SK-N-SH (cell line): Measurements from ENCODE around the gene DPP4. TPM values are rescaled to one million over a fixed set of nuclear protein-coding genes. Genes with fewer than 3 reads are reported as not detected.

Experiments used
- CTCF ChIA-PET: fragments of 300-600, 350-600 bp; formaldehyde crosslinking; extraction: SDS; loops from one replicate; lab custom pipeline; 2021; lab: Yijun Ruan, JAX
- POLR2A ChIA-PET: fragments of 350-600 bp; sonication (Branson Sonifier 250); formaldehyde crosslinking; extraction: SDS; loops from one replicate; lab custom pipeline; 2020; ENCODE audit warnings: antibody characterized with exemption, inconsistent platforms; lab: Yijun Ruan, JAX
- DNase-seq: peaks from one replicate; pipeline ENCODE4 v3.0.0; 2012
- H2AFZ ChIP-seq: fragments of 200-600 bp; sonication (generic); 2 replicates; pipeline ENCODE4 v1.8.1; 2016; ENCODE audit warnings: antibody characterized with exemption, mild to moderate bottlenecking, low read depth
- H3F3A ChIP-seq: fragments of 200-600 bp; sonication (generic); replicated peaks from 2 replicates; pipeline ENCODE3; 2016; ENCODE audit warnings: antibody characterized with exemption, mild to moderate bottlenecking; ENCODE audit not compliant: insufficient read depth
- H3K27ac ChIP-seq, 2 experiments: fragments of 200-500 bp in 1 of 2; fragments of 200-600 bp in 1 of 2; sonication (Bioruptor generic) in 1 of 2; sonication (generic), shearing (Covaris generic) in 1 of 2; 2 replicates each; pipeline versions ENCODE4 v1.5.1 to v1.6.1; 2014 to 2016; ENCODE audit warnings: low read depth in 2 of 2, inconsistent platforms in 1 of 2, low read length in 1 of 2, mild to moderate bottlenecking in 1 of 2, mixed read lengths in 1 of 2
- H3K27me3 ChIP-seq: fragments of 200-600 bp; sonication (generic), shearing (Covaris generic); 2 replicates; pipeline ENCODE4 v1.6.1; 2016; ENCODE audit warnings: mixed run types; ENCODE audit not compliant: insufficient read depth
- H3K36me3 ChIP-seq, 2 experiments: fragments of 200-500 bp in 1 of 2; fragments of 200-600 bp in 1 of 2; sonication (Bioruptor generic) in 1 of 2; sonication (generic) in 1 of 2; replicated peaks in 1 of 2; 2 replicates each; pipeline versions ENCODE3 to v1.5.1; 2014 to 2016; ENCODE audit warnings: low read length in 1 of 2, mild to moderate bottlenecking in 1 of 2; ENCODE audit not compliant: insufficient read depth in 2 of 2, control insufficient read depth in 1 of 2
- H3K4me1 ChIP-seq, 2 experiments: fragments of 200-500 bp in 1 of 2; fragments of 200-600 bp in 1 of 2; sonication (Bioruptor generic) in 1 of 2; sonication (generic), shearing (Covaris generic) in 1 of 2; 2 replicates each; pipeline versions ENCODE4 v1.5.1 to v1.6.1; 2014 to 2016; ENCODE audit warnings: low read depth in 1 of 2, low read length in 1 of 2, mixed run types in 1 of 2; ENCODE audit not compliant: insufficient read depth in 2 of 2, control insufficient read depth in 1 of 2
- H3K4me2 ChIP-seq: fragments of 200-600 bp; sonication (generic), shearing (Covaris generic); 2 replicates; pipeline ENCODE4 v1.6.1; 2017; ENCODE audit warnings: mixed run types
- H3K4me3 ChIP-seq, 2 experiments: fragments of 200-500 bp in 1 of 2; fragments of 200-600 bp in 1 of 2; sonication (Bioruptor generic) in 1 of 2; sonication (generic), shearing (Covaris generic) in 1 of 2; 2 replicates each; pipeline versions ENCODE4 v1.5.1 to v1.8.1; 2014 to 2016; ENCODE audit warnings: low read depth in 2 of 2, inconsistent platforms in 1 of 2, low read length in 1 of 2, mild to moderate bottlenecking in 1 of 2, mixed read lengths in 1 of 2, moderate library complexity in 1 of 2
- H3K79me2 ChIP-seq: fragments of 200-600 bp; sonication (generic); 2 replicates; pipeline ENCODE4 v1.8.1; 2017; ENCODE audit warnings: mild to moderate bottlenecking; ENCODE audit not compliant: insufficient read depth
- H3K9ac ChIP-seq: fragments of 200-600 bp; sonication (generic); 2 replicates; pipeline ENCODE4 v1.6.1; 2017; ENCODE audit warnings: mixed run types
- H3K9me2 ChIP-seq: fragments of 200-600 bp; sonication (generic); 2 replicates; pipeline ENCODE4 v1.6.1; 2017; ENCODE audit warnings: mixed run types
- H3K9me3 ChIP-seq: fragments of 200-600 bp; sonication (generic); 2 replicates; pipeline ENCODE4 v1.6.1; 2017; ENCODE audit warnings: mixed run types, mild to moderate bottlenecking, moderate library complexity
- H4K20me1 ChIP-seq: fragments of 200-600 bp; sonication (generic); 2 replicates; pipeline ENCODE4 v1.6.1; 2017; ENCODE audit warnings: mild to moderate bottlenecking, mixed run types; ENCODE audit not compliant: insufficient read depth
- CHD2 ChIP-seq: fragments of 150-350 bp; IDR thresholded peaks from 2 replicates; pipeline ENCODE4 v1.6.1; 2018; ENCODE audit warnings: low read length; ENCODE audit not compliant: partially characterized antibody
- ELF1 ChIP-seq: IDR thresholded peaks from 2 replicates; pipeline ENCODE4 v1.4.0; 2012
- EZH2phosphoT487 ChIP-seq: fragments of 200-600 bp; sonication (generic); IDR thresholded peaks from 2 replicates; pipeline ENCODE4 v1.6.1; 2017; ENCODE audit warnings: low read depth, mixed run types, mild to moderate bottlenecking, antibody characterized with exemption, moderate library complexity, borderline replicate concordance
- FOXJ3 ChIP-seq: sonication (generic); formaldehyde crosslinking; IDR thresholded peaks from 2 replicates; pipeline ENCODE4 v1.5.1; 2020; ENCODE audit warnings: mild to moderate bottlenecking, missing genetic modification reagents
- GABPA ChIP-seq: IDR thresholded peaks from 2 replicates; pipeline ENCODE4 v1.4.0; 2012; ENCODE audit warnings: low read depth, mild to moderate bottlenecking
- JUND ChIP-seq: IDR thresholded peaks from 2 replicates; pipeline ENCODE4 v1.4.0; 2012
- MEF2A ChIP-seq: IDR thresholded peaks from 2 replicates; pipeline ENCODE4 v1.4.0; 2012; ENCODE audit warnings: low read depth, borderline replicate concordance
- MXI1 ChIP-seq: IDR thresholded peaks from 2 replicates; pipeline ENCODE4 v1.6.1; 2012; ENCODE audit warnings: mild to moderate bottlenecking, low read depth, low read length, improper control_type of control experiment
- NFIC ChIP-seq: IDR thresholded peaks from 2 replicates; pipeline ENCODE4 v1.4.0; 2012; ENCODE audit warnings: borderline replicate concordance
- RAD21 ChIP-seq: IDR thresholded peaks from 2 replicates; pipeline ENCODE4 v1.6.1; 2012; ENCODE audit warnings: mild to moderate bottlenecking, low read length
- RCOR1 ChIP-seq: fragments of 150-350 bp; IDR thresholded peaks from 2 replicates; pipeline ENCODE4 v1.6.1; 2017; ENCODE audit warnings: antibody characterized with exemption, low read length
- TAF1 ChIP-seq: IDR thresholded peaks from 2 replicates; pipeline ENCODE4 v1.6.1; 2012; ENCODE audit warnings: low read depth, mild to moderate bottlenecking, low read length, moderate library complexity, borderline replicate concordance
- TEAD4 ChIP-seq: IDR thresholded peaks from 2 replicates; pipeline ENCODE4 v1.4.0; 2012; ENCODE audit warnings: mild to moderate bottlenecking, borderline replicate concordance; ENCODE audit not compliant: insufficient read depth
- YY1 ChIP-seq: IDR thresholded peaks from 2 replicates; pipeline ENCODE4 v1.4.0; 2012; ENCODE audit warnings: low read depth, mild to moderate bottlenecking
- WGBS: methylation state at CpG from one replicate; pipeline ENCODE4 v1.1.6; 2017; ENCODE audit warnings: low lambda C conversion rate; 5-methylcytosine and 5-hydroxymethylcytosine counted together
- polyA plus RNA-seq, 3 experiments: library from polyadenylated mRNA; depleted of rRNA; stranded (reverse); fragments of >200 nt; gene quantifications; 2 replicates each; pipeline ENCODE4 v1.2.3, GENCODE V29; 2012
- small RNA-seq, 7 experiments: library from RNA; depleted of rRNA; stranded (forward); fragments of <200 nt; gene quantifications; one replicate each; pipeline ENCODE3, GENCODE V24; 2012
- TF ChIP-seq, protein P1 (sequence below): fragments of 150-350 bp; IDR thresholded peaks from 2 replicates; pipeline ENCODE4 v1.6.1; 2017; ENCODE audit warnings: antibody characterized with exemption, low read length, low read depth, borderline replicate concordance
- TF ChIP-seq, protein P2 (sequence below): IDR thresholded peaks from 2 replicates; pipeline ENCODE4 v1.4.0; 2012; ENCODE audit warnings: low read depth
- TF ChIP-seq, protein P3 (sequence below): IDR thresholded peaks from 2 replicates; pipeline ENCODE4 v1.6.1; 2012; ENCODE audit warnings: mild to moderate bottlenecking, low read depth, low read length, moderate library complexity
- TF ChIP-seq, protein P4 (sequence below): IDR thresholded peaks from 2 replicates; pipeline ENCODE4 v1.4.0; 2012; ENCODE audit warnings: low read depth, borderline replicate concordance

The DPP4 gene
- polyA plus RNA-seq, 1 of the 3 experiments (the other 2 are of a cell fraction) = 5.0 TPM

DNA sequence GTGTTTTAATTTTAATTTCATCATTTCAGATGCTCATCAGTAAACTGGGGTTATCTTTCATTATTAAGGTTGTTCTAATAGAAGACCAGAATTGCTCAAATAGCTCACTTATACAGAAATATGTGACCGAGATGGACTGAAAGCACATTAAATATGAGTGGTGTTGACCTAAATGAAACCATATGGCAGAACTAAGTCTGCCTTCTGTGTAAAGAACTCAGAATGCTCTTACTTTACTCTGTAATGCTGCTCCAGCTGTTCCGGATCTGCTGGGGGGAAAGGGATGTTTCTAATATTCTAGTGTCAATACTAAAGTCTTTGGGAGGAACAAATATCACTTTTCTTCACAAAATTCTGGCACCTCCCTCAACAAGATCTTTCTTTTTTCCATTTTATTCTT, 131.0 kb downstream of the DPP4 start:
- Histone ChIP-seq H3K4me2 (no peak overlapping the region), H3K27me3 (peaks cover 5% of the 10 kb centered on the region; the same call in 1 of the 2 replicates), H3K9ac (no peak overlapping the region), H3K9me3 (no peaks in the 10 kb centered on the region), H3K4me3 (no peak overlapping the region), H3K4me1 (no peaks in the 10 kb centered on the region), H3K36me3 (no peaks in the 10 kb centered on the region), H3K9me2 (no peaks in the 10 kb centered on the region), H2AFZ (no peak overlapping the region), H3K27ac (no peak overlapping the region), H4K20me1 (no peaks in the 10 kb centered on the region), H3F3A (no peaks in the 10 kb centered on the region), H3K79me2 (no peaks in the 10 kb centered on the region)
- WGBS = 0% methylated on average over 2 of the region's 2 CpGs
- TF ChIP-seq MEF2A (no peak), YY1 (no peak), NFIC (no peak), RCOR1 (no peak), CHD2 (no peak), GABPA (no peak), FOXJ3 (CRISPR knock-in tag) (no peak), JUND (no peak), EZH2phosphoT487 (no peak), ELF1 (no peak), TAF1 (no peak), MXI1 (no peak), RAD21 (no peak), TEAD4 (no peak)
- TF ChIP-seq, protein P1, sequence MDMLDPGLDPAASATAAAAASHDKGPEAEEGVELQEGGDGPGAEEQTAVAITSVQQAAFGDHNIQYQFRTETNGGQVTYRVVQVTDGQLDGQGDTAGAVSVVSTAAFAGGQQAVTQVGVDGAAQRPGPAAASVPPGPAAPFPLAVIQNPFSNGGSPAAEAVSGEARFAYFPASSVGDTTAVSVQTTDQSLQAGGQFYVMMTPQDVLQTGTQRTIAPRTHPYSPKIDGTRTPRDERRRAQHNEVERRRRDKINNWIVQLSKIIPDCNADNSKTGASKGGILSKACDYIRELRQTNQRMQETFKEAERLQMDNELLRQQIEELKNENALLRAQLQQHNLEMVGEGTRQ = no peak
- TF ChIP-seq, protein P2, sequence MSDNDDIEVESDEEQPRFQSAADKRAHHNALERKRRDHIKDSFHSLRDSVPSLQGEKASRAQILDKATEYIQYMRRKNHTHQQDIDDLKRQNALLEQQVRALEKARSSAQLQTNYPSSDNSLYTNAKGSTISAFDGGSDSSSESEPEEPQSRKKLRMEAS = no peak
- TF ChIP-seq, protein P3, sequence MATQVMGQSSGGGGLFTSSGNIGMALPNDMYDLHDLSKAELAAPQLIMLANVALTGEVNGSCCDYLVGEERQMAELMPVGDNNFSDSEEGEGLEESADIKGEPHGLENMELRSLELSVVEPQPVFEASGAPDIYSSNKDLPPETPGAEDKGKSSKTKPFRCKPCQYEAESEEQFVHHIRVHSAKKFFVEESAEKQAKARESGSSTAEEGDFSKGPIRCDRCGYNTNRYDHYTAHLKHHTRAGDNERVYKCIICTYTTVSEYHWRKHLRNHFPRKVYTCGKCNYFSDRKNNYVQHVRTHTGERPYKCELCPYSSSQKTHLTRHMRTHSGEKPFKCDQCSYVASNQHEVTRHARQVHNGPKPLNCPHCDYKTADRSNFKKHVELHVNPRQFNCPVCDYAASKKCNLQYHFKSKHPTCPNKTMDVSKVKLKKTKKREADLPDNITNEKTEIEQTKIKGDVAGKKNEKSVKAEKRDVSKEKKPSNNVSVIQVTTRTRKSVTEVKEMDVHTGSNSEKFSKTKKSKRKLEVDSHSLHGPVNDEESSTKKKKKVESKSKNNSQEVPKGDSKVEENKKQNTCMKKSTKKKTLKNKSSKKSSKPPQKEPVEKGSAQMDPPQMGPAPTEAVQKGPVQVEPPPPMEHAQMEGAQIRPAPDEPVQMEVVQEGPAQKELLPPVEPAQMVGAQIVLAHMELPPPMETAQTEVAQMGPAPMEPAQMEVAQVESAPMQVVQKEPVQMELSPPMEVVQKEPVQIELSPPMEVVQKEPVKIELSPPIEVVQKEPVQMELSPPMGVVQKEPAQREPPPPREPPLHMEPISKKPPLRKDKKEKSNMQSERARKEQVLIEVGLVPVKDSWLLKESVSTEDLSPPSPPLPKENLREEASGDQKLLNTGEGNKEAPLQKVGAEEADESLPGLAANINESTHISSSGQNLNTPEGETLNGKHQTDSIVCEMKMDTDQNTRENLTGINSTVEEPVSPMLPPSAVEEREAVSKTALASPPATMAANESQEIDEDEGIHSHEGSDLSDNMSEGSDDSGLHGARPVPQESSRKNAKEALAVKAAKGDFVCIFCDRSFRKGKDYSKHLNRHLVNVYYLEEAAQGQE = no peak
- TF ChIP-seq, protein P4, sequence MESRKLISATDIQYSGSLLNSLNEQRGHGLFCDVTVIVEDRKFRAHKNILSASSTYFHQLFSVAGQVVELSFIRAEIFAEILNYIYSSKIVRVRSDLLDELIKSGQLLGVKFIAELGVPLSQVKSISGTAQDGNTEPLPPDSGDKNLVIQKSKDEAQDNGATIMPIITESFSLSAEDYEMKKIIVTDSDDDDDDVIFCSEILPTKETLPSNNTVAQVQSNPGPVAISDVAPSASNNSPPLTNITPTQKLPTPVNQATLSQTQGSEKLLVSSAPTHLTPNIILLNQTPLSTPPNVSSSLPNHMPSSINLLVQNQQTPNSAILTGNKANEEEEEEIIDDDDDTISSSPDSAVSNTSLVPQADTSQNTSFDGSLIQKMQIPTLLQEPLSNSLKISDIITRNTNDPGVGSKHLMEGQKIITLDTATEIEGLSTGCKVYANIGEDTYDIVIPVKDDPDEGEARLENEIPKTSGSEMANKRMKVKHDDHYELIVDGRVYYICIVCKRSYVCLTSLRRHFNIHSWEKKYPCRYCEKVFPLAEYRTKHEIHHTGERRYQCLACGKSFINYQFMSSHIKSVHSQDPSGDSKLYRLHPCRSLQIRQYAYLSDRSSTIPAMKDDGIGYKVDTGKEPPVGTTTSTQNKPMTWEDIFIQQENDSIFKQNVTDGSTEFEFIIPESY = no peak
- ChIA-PET POLR2A (no interaction called here), CTCF (interaction anchor here (1.4 to 5.8 kb wide), 2 partner anchors 356 to 720 kb away, joined by 4 to 34 read pairs; no protein-coding TSS in a partner anchor)
- DNase-seq = no peak

Small RNA genes within 50 kb of the gene (small RNA-seq; reads per million reads assigned to genes)
- 0 reads per million in 7 experiments for gene TIMM8AP1

Other genes starting within 250 kb of the DPP4 start
- gene GCG, start 78.0 kb upstream of the DPP4 start, polyA plus RNA-seq (2012; rRNA removed) = not detected in 2 replicates
- 36.9 and 57.8 TPM in 2 replicates for gene FAP, start 169.2 kb upstream of the DPP4 start, polyA plus RNA-seq (2012; rRNA removed)
- 0.84 and 1.0 TPM in 2 replicates for gene IFIH1, start 244.5 kb upstream of the DPP4 start, polyA plus RNA-seq (2012; rRNA removed)